Brain microvascular endothelial cell (primary cell): ENCODE measurements around the gene GRIN2C.

Experiments
- DNase-seq: peaks from one replicate; pipeline ENCODE4 v3.0.0-alpha.2; 2020
- H3K27ac ChIP-seq: fragments of 250-450 bp; sonication (Bioruptor Pico); 2 replicates; pipeline ENCODE4 v1.5.1; 2020; ENCODE audit warnings: mild to moderate bottlenecking, moderate library complexity
- H3K27me3 ChIP-seq: fragments of 250-450 bp; sonication (Bioruptor Pico); replicated peaks from 2 replicates; pipeline ENCODE4 v1.5.1; 2020; ENCODE audit warnings: mild to moderate bottlenecking
- H3K36me3 ChIP-seq: fragments of 250-450 bp; sonication (Bioruptor Pico); replicated peaks from 2 replicates; pipeline ENCODE4 v1.5.1; 2020; ENCODE audit warnings: mild to moderate bottlenecking
- H3K4me3 ChIP-seq: 2 replicates; pipeline ENCODE4 v1.5.1; 2011; ENCODE audit warnings: low read depth, mild to moderate bottlenecking, control low read depth, low read length, moderate library complexity
- in situ Hi-C: cut with HindIII; loops from 2 replicates; pipeline ENCODE4 v1.10.0; 2017; ENCODE audit warnings: low sequenced_read_pairs, low pct_ligation_motif_present
- TF ChIP-seq, protein P1 (sequence below): IDR thresholded peaks from 2 replicates; pipeline ENCODE4 v1.5.1; 2011; ENCODE audit warnings: low read depth, mild to moderate bottlenecking, moderate library complexity, low read length, control low read depth, inconsistent platforms; ENCODE audit errors: missing control alignments

GRIN2C gene

DNA sequence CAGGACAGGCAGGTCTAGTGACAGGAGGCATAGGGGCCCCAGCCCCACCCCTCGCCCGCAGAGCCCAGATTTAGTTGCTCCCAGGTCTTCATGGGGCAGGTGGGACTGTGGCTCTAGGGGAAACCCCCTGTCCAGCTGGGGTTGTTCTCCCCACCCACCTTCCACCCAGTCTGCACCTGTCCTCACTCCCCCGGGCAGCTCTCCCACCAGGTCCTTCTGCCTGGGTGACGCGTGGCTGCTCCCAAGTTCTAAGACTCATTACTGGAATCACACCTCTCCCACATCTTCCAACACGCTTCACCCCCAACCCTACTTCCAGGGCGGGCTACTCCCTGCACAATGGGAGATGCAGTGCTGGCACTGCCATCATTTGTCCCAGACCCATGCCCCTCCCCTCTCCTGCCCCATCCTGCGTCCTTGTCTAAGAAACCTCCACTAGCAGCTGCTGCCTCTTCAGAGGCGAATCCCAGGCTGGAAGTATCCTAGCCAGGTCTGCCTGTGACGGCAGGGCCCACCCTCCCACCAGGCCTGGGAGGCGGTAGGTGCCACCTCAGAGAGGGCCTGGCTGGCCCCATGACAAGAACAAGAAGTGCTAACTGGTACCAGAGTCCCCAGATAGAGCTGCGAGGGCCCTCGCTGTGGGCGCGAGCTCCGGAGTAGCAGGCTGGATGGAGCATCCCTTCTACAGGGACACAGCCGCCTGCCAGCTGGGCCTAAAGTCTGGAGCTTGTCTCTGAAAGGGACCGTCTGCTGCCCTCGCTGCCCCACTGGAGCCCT is 22.8 kb downstream of the GRIN2C start:
- in situ Hi-C loops, result no loop called here
- peaks cover 6% of the 10 kb centered on the region for H3K36me3 ChIP-seq
- TF ChIP-seq, protein P1, sequence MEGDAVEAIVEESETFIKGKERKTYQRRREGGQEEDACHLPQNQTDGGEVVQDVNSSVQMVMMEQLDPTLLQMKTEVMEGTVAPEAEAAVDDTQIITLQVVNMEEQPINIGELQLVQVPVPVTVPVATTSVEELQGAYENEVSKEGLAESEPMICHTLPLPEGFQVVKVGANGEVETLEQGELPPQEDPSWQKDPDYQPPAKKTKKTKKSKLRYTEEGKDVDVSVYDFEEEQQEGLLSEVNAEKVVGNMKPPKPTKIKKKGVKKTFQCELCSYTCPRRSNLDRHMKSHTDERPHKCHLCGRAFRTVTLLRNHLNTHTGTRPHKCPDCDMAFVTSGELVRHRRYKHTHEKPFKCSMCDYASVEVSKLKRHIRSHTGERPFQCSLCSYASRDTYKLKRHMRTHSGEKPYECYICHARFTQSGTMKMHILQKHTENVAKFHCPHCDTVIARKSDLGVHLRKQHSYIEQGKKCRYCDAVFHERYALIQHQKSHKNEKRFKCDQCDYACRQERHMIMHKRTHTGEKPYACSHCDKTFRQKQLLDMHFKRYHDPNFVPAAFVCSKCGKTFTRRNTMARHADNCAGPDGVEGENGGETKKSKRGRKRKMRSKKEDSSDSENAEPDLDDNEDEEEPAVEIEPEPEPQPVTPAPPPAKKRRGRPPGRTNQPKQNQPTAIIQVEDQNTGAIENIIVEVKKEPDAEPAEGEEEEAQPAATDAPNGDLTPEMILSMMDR, result no peak
- no peak overlapping the region for H3K27ac ChIP-seq
- no peak overlapping the region for H3K4me3 ChIP-seq
- DNase-seq, result no peak
- H3K27me3 ChIP-seq, result no peaks in the 10 kb centered on the region

DNA sequence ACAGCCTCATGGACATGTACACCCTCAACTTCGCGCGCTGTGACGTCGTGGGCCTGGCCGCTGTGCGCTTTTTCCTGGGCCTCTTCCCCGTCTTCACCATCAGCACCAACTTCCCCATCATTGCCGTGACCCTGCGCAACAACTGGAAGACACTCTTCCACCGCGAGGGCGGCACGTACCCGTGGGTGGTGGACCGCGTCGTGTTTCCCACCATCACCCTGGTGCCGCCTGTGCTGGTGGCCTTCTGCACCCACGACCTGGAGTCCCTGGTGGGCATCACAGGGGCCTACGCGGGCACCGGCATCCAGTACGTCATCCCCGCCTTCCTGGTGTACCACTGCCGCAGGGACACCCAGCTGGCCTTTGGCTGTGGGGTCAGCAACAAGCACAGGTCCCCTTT is 23.5 kb downstream of the GRIN2C start:
- H3K4me3 ChIP-seq, result no peak overlapping the region
- TF ChIP-seq, protein P1, result no peak
- in situ Hi-C loops, result no loop called here
- H3K27ac ChIP-seq, result no peak overlapping the region
- no peaks in the 10 kb centered on the region for H3K27me3 ChIP-seq
- no peak for DNase-seq
- peaks cover 6% of the 10 kb centered on the region for H3K36me3 ChIP-seq

DNA sequence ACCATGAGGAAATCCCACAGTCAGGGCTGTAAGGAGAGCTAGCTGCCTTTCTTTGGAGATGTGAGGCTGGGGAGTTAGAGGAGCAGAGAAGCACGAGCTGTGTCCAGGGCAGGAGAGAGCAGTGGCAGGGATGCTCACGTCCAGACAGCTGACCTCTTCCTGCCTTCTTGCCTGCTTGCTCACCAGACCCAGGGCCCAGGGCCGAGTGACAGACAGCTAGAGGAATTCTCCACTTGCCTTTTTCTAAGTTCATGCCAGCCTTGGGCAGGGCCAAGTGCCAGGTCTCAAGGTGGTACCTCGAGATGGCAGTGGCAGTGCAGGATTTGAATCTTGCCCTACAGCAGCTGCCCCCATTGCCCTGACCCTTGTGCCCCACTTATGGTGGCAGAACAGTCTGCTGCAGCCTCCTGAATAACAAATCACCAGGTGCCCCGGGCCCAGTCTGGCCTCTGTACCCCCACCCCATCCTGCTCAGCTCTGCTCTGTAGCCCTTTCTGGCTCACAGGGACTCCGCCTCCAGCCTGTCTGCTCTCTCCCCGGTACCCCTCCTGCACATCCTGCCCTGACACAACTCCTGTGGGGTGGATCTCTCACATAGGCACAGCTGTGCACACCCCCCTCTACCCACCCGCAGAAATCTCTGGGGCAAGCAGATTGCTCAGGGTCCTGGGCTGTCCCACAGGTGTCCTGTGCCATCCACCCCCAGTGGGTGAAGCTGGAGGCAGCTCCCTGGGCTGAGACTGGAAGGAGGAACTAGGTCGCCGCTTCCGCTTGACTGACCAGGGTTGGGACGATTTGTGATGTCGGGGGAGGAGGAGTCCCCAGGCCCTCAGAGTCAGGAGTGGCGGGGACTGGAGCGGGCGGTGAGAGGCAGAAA is 25.9 kb downstream of the GRIN2C start:
- Histone ChIP-seq H3K4me3 (no peak overlapping the region), H3K36me3 (peaks cover 6% of the 10 kb centered on the region), H3K27me3 (no peaks in the 10 kb centered on the region), H3K27ac (no peak overlapping the region)
- DNase-seq, result peak; percentile 22
- TF ChIP-seq, protein P1, result no peak
- in situ Hi-C loops, result no loop called here

DNA sequence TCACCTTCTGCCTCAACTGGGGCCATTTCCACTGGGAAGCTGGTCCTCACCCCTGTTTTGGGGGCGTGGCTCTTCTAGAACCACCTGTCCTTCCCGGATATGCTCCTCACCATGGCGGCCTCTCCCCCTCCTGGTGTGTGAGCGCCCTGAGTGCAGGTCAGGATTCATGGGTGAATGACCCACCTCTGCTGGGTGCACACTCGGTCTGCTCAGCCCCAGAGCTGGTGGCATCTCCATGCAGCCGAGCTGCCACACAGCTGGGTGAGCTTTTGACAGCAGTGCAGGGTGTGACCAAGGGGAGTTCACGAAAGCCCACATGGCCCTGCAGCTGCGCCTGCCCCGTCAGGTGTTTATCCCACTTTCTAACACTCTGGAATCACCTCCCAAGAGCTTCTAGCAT is 27.3 kb downstream of the GRIN2C start:
- in situ Hi-C loops, result no loop called here
- H3K27ac ChIP-seq, result no peak overlapping the region
- H3K4me3 ChIP-seq, result no peak overlapping the region
- H3K36me3 ChIP-seq, result peaks cover 6% of the 10 kb centered on the region
- DNase-seq, result no peak
- TF ChIP-seq, protein P1, result no peak
- H3K27me3 ChIP-seq, result no peaks in the 10 kb centered on the region

DNA sequence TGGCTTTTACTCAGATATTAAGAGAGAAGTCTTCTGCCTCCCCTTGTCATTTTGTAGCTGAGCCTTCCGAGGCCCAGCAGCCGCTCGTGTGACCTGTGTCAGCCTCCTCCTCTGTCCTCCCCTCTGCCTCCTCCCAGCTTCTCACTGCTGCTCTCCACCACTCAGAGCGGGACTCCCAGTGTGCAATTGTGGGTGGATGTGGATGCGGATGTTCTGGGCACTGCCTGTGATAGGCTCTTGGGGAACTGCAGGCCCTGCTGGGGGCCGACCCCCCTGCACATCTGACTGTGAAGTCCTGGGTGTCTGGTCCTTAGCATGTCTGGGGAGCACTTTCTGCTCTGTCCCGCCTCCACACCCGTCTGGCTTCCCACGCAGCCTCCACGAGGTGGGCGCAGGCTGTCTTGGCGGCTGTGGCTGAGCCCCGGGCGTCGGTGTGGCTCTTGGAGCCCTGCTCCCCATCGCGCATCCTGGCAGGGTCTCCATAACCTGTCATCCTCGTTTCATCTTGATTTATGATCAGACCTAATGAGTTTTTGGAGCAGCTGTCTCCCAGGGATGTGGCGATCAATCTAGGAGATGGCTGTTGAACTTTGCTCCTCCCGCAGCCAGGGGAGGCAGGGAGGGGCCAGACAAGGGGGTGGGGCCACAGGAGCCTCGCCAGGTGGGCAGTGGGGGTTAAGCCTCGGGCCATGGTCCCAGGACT is 28.1 kb downstream of the GRIN2C start:
- H3K27ac ChIP-seq, result no peak overlapping the region
- DNase-seq, result no peak
- in situ Hi-C loops, result no loop called here
- peaks cover 3% of the 10 kb centered on the region for H3K36me3 ChIP-seq
- no peaks in the 10 kb centered on the region for H3K27me3 ChIP-seq
- TF ChIP-seq, protein P1, result no peak
- H3K4me3 ChIP-seq, result no peak overlapping the region
